Measurements from ENCODE around the gene APBB1.

- TF ChIP-seq CTCF (conservative IDR thresholded peaks at IDR 0.05; ENCODE audit: low read depth, low read length) = no peak
- no peak for TF ChIP-seq EZH2 (IDR thresholded peaks at IDR 0.05; ENCODE audit: low read length, unreplicated experiment)
These were observed 21.3 kb downstream of the APBB1 start for GRCh38 chr11:6397636-6398035.
